K562 (cell line): Measurements from ENCODE around the gene IRF2BP2. TPM values are rescaled to one million over a fixed set of nuclear protein-coding genes. Genes with fewer than 3 reads are reported as not detected.

Experiments
- ID3 ChIP-seq, 2 experiments: fragments of 250-450 bp in 1 of 2; fragments of 450-650 bp in 1 of 2; sonication (Bioruptor Pico) in 1 of 2; IDR thresholded peaks; 2 replicates each; pipeline versions ENCODE4 v1.6.1 to v1.8.0; 2016 to 2021; ENCODE audit warnings: mild to moderate bottlenecking in 2 of 2, moderate library complexity in 2 of 2, missing compliant biosample characterization in 1 of 2, missing genetic modification characterization in 1 of 2
- IRF1 ChIP-seq: sonication (generic); formaldehyde crosslinking; IDR thresholded peaks from 2 replicates; pipeline ENCODE4 v1.8.0; 2022; ENCODE audit warnings: missing genetic modification reagents, mild to moderate bottlenecking, borderline replicate concordance
- NFRKB ChIP-seq: fragments of 450-650 bp; IDR thresholded peaks from 2 replicates; pipeline ENCODE4 v1.6.1; 2016; ENCODE audit warnings: low read depth
- NFYB ChIP-seq: IDR thresholded peaks from 2 replicates; pipeline ENCODE4 v1.6.1; 2011; ENCODE audit warnings: mild to moderate bottlenecking, moderate library complexity; ENCODE audit not compliant: insufficient read length; ENCODE audit errors: extremely low read depth
- ZBTB34 ChIP-seq: fragments of 250-450 bp; sonication (Bioruptor Pico); IDR thresholded peaks from 2 replicates; pipeline ENCODE4 v1.8.0; 2021; ENCODE audit warnings: mild to moderate bottlenecking, moderate library complexity
- ZNF24 ChIP-seq: fragments of 450-650 bp; IDR thresholded peaks from 2 replicates; pipeline ENCODE4 v1.6.1; 2016
- ZNF280B ChIP-seq: fragments of 250-450 bp; sonication (Bioruptor Pico); IDR thresholded peaks from 2 replicates; pipeline ENCODE4 v1.5.1; 2021; ENCODE audit warnings: mild to moderate bottlenecking
- ZNF318 ChIP-seq, 2 experiments: fragments of 450-650 bp; IDR thresholded peaks; 2 replicates each; pipeline ENCODE4 v1.6.1; 2016; ENCODE audit warnings: mild to moderate bottlenecking in 2 of 2, borderline replicate concordance in 1 of 2, low read depth in 1 of 2, moderate library complexity in 1 of 2
- ZNF830 ChIP-seq: fragments of 250-450 bp; sonication (Bioruptor Pico); IDR thresholded peaks from 2 replicates; pipeline ENCODE4 v1.5.0; 2021; ENCODE audit warnings: mild to moderate bottlenecking
- polyA plus RNA-seq, 8 experiments: library from polyadenylated mRNA; depleted of rRNA in 4 of 8; stranded (reverse) in 5 of 8; unstranded in 3 of 8; fragments of >200 nt; fragmentation: Nextera tagmentation in 2 of 8; fragmentation: Illumina TruSeq in 1 of 8; extraction: Ambion mirVana in 2 of 8; extraction: Trizol in 1 of 8; gene quantifications; 2 replicates each; pipeline versions ENCODE4 v1.2.1 to v1.2.3, GENCODE V29; 2011 to 2014; ENCODE audit warnings: inconsistent platforms in 1 of 8, missing spikeins in 1 of 8
- total RNA-seq, 7 experiments: library from RNA; depleted of rRNA in 6 of 7; stranded (reverse); fragments of >200 nt in 6 of 7; fragmentation: Illumina TruSeq in 2 of 7; extraction: Trizol in 2 of 7; gene quantifications; 2 replicates each; pipeline versions ENCODE4 v1.2.1 to v1.2.3, GENCODE V29; 2011 to 2021; ENCODE audit warnings: low replicate concordance in 1 of 7

The IRF2BP2 gene
- total and polyA plus RNA-seq, 9 of the 15 experiments (the other 6 are each of a cell fraction or from before 2014, with no cell fraction given), result 7.7 to 68.6 (median 22.1) TPM

GRCh38 chr1:234598974-234599616 lies 10.9 kb downstream of the IRF2BP2 start (continued):
- TF ChIP-seq ZBTB34 (CRISPR knock-in tag) (no peak), NFRKB (no peak), ZNF24 (no peak), ZNF318 (IDR thresholded peaks at IDR 0.05; ENCODE audit: borderline replicate concordance in 1 of 2, low read depth in 1 of 2) (0 out of 4 replicates have a peak, but pooled peaks of 1 of the 2 experiments have one; percentile 61), ZNF830 (CRISPR knock-in tag) (no peak), NFYB (no peak), ZNF280B (no peak), ID3 (CRISPR knock-in tag; IDR thresholded peaks at IDR 0.05) (no peak), ID3 (tag; IDR thresholded peaks at IDR 0.05) (no peak), IRF1 (CRISPR knock-in tag) (no peak)
